ENCODE measurements around the gene CEP112. TPM values are rescaled to one million over a fixed set of nuclear protein-coding genes. Genes with fewer than 3 reads are reported as not detected.

Gene CEP112
- total RNA-seq, 1 donor from 2014 or later = 13.9 TPM

DNA sequence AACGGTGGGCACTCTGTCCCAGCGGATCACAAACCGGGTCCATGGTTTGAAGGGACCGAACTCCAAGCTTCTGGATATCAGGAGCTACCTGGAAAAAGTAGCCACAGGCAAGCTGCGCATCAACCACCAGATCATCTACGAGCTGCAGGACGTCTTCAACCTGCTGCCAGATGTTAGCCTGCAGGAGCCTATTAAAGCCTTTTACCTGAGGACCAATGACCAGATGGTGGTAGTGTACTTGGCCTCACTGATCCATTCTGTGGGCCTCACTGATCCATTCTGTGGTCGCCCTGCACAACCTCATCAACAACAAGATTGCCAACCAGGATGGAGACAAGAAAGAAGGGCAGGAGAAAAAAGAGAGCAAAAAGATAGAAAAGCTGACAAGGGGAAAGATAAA lies 6.3 kb upstream of the CEP112 start:
- Histone ChIP-seq H2AFZ (ENCODE audit: low read depth, low read length) (no peak overlapping the region), H4K20me1 (ENCODE audit: insufficient read depth, low read length) (no peaks in the 10 kb centered on the region), H3K9me3 (ENCODE audit: insufficient read depth, low read depth, low read length) (no peaks in the 10 kb centered on the region), H3K9ac (ENCODE audit: low read length) (no peak overlapping the region), H3K4me1 (ENCODE audit: insufficient read depth, low read length) (no peaks in the 10 kb centered on the region), H3K4me3 (ENCODE audit: insufficient read depth, low read depth, low read length) (no peak overlapping the region), H3K4me2 (ENCODE audit: low read length) (no peak overlapping the region), H3K36me3 (ENCODE audit: insufficient read depth, low read length) (no peaks in the 10 kb centered on the region), H3K27me3 (ENCODE audit: insufficient read depth, low read length) (no peaks in the 10 kb centered on the region), H3K27ac (ENCODE audit: low read depth, low read length) (no peak overlapping the region), H3K79me2 (ENCODE audit: insufficient read depth, low read length) (no peaks in the 10 kb centered on the region)
- H3K27me3 Mint-ChIP-seq (ENCODE audit: low read depth, unreplicated experiment) = no peaks in the 10 kb centered on the region
- DNase-seq (ENCODE audit: low read depth) (no peak), FAIRE-seq (no peak)
- no peaks in the 10 kb centered on the region for H3K36me3 Mint-ChIP-seq (ENCODE audit: low read depth, unreplicated experiment)
- TF ChIP-seq EZH2 (IDR thresholded peaks at IDR 0.05; ENCODE audit: insufficient read depth, low read length) (no peak), CTCF (IDR thresholded peaks at IDR 0.05; ENCODE audit: insufficient read depth, low read depth, low read length) (no peak)
- H3K4me3 Mint-ChIP-seq (ENCODE audit: unreplicated experiment) = no peak overlapping the region
- peaks cover 4% of the 10 kb centered on the region for H3K4me1 Mint-ChIP-seq (ENCODE audit: low read depth, unreplicated experiment)
- no peak overlapping the region for H3K27ac Mint-ChIP-seq (ENCODE audit: unreplicated experiment)
- no peaks in the 10 kb centered on the region for H3K9me3 Mint-ChIP-seq (ENCODE audit: unreplicated experiment)

- no peak overlapping the region for H3K27ac ChIP-seq (ENCODE audit: low read depth, low read length)
- no peaks in the 10 kb centered on the region for H3K9me3 Mint-ChIP-seq (ENCODE audit: unreplicated experiment)
- FAIRE-seq = no peak
- DNase-seq (ENCODE audit: low read depth) = no peak
- H3K4me1 Mint-ChIP-seq (ENCODE audit: low read depth, unreplicated experiment) = peaks cover 7% of the 10 kb centered on the region
- no peaks in the 10 kb centered on the region for H3K36me3 ChIP-seq (ENCODE audit: insufficient read depth, low read length)
- no peaks in the 10 kb centered on the region for H3K27me3 ChIP-seq (ENCODE audit: insufficient read depth, low read length)
- no peaks in the 10 kb centered on the region for H3K9me3 ChIP-seq (ENCODE audit: insufficient read depth, low read depth, low read length)
- H3K27me3 Mint-ChIP-seq (ENCODE audit: low read depth, unreplicated experiment) = no peaks in the 10 kb centered on the region
- no peaks in the 10 kb centered on the region for H3K36me3 Mint-ChIP-seq (ENCODE audit: low read depth, unreplicated experiment)
- peak overlapping the region; percentile 94 for H3K4me3 Mint-ChIP-seq (ENCODE audit: unreplicated experiment)
- H3K27ac Mint-ChIP-seq (ENCODE audit: unreplicated experiment) = peak overlapping the region; percentile 54
- peak overlapping the region; percentile 75 for H3K4me3 ChIP-seq (ENCODE audit: insufficient read depth, low read depth, low read length)
- peaks cover 5% of the 10 kb centered on the region for H4K20me1 ChIP-seq (ENCODE audit: insufficient read depth, low read length)
- H3K79me2 ChIP-seq (ENCODE audit: insufficient read depth, low read length) = peaks cover 3% of the 10 kb centered on the region
- peak overlapping the region; percentile 82 for H2AFZ ChIP-seq (ENCODE audit: low read depth, low read length)
- peak overlapping the region; percentile 88 for H3K9ac ChIP-seq (ENCODE audit: low read length)
- TF ChIP-seq CTCF (IDR thresholded peaks at IDR 0.05; ENCODE audit: insufficient read depth, low read depth, low read length) (no peak), EZH2 (IDR thresholded peaks at IDR 0.05; ENCODE audit: insufficient read depth, low read length) (no peak)
- peaks cover 16% of the 10 kb centered on the region for H3K4me1 ChIP-seq (ENCODE audit: insufficient read depth, low read length)
- peak overlapping the region; percentile 95 for H3K4me2 ChIP-seq (ENCODE audit: low read length)
Measured at GRCh38 chr17:66192378-66192687, 400 bp upstream of the CEP112 start.

- Histone ChIP-seq H3K9me3 (ENCODE audit: insufficient read depth, low read depth, low read length) (no peaks in the 10 kb centered on the region), H3K36me3 (ENCODE audit: insufficient read depth, low read length) (no peaks in the 10 kb centered on the region), H3K4me1 (ENCODE audit: insufficient read depth, low read length) (peaks cover 16% of the 10 kb centered on the region), H2AFZ (ENCODE audit: low read depth, low read length) (peak overlapping the region; percentile 82), H3K4me3 (ENCODE audit: insufficient read depth, low read depth, low read length) (peak overlapping the region; percentile 75), H4K20me1 (ENCODE audit: insufficient read depth, low read length) (peaks cover 13% of the 10 kb centered on the region), H3K27me3 (ENCODE audit: insufficient read depth, low read length) (no peaks in the 10 kb centered on the region), H3K79me2 (ENCODE audit: insufficient read depth, low read length) (peaks cover 3% of the 10 kb centered on the region), H3K4me2 (ENCODE audit: low read length) (peak overlapping the region; percentile 95), H3K9ac (ENCODE audit: low read length) (peak overlapping the region; percentile 88), H3K27ac (ENCODE audit: low read depth, low read length) (peak overlapping the region; percentile 56)
- Mint-ChIP-seq H3K4me1 (ENCODE audit: low read depth, unreplicated experiment) (peaks cover 7% of the 10 kb centered on the region), H3K27me3 (ENCODE audit: low read depth, unreplicated experiment) (no peaks in the 10 kb centered on the region), H3K9me3 (ENCODE audit: unreplicated experiment) (no peaks in the 10 kb centered on the region), H3K4me3 (ENCODE audit: unreplicated experiment) (peak overlapping the region; percentile 94), H3K36me3 (ENCODE audit: low read depth, unreplicated experiment) (no peaks in the 10 kb centered on the region), H3K27ac (ENCODE audit: unreplicated experiment) (peak overlapping the region; percentile 90)
- peak; percentile 83 for DNase-seq (ENCODE audit: low read depth)
- no peak for FAIRE-seq
- TF ChIP-seq CTCF (IDR thresholded peaks at IDR 0.05; ENCODE audit: insufficient read depth, low read depth, low read length) = no peak
- TF ChIP-seq EZH2 (IDR thresholded peaks at IDR 0.05; ENCODE audit: insufficient read depth, low read length) = no peak
Measured at GRCh38 chr17:66190738-66191592, 968 bp downstream of the CEP112 start.

Data from astrocyte (in vitro differentiated cells and primary cell).